ENCODE data around the gene TMEM87B. TPM values are rescaled to one million over a fixed set of nuclear protein-coding genes. Genes with fewer than 3 reads are reported as not detected.

Gene TMEM87B
- total and polyA plus RNA-seq, 10 of the 15 experiments (the other 5 are each of a cell fraction or from before 2014, with no cell fraction given), result 5.7 to 20.6 (median 12.3) TPM

- H3K4me3 ChIP-seq, result no peak overlapping the region
- BruUV-seq (replicated peaks), result no TSS peak
- H3K9ac ChIP-seq (ENCODE audit: control insufficient read depth, insufficient read depth, low read length), result no peak overlapping the region
- in situ Hi-C loops (cut with MboI) (no loop called here), intact Hi-C loops (cut with micrococcal nuclease; ENCODE audit: unreplicated experiment) (no loop called here)
- H3K4me1 ChIP-seq (ENCODE audit: control insufficient read depth, insufficient read depth, low read length), result no peaks in the 10 kb centered on the region
- FAIRE-seq, result no peak
- no peaks in the 10 kb centered on the region; the same call in 2 of the 3 replicates for H3K9me3 ChIP-seq (replicated peaks; ENCODE audit: control insufficient read depth, insufficient read depth, low read length)
- ChIA-PET RAD21 (ENCODE audit: unreplicated experiment) (interaction anchor here (1.0 kb wide), 1 partner anchor 107 kb away, joined by 3 read pairs; no protein-coding TSS in a partner anchor), SMC1A (ENCODE audit: uncharacterized antibody, unreplicated experiment) (no interaction called here), CTCF (no interaction called here), POLR2A (no interaction called here)
- no peak overlapping the region for H3K4me2 ChIP-seq (ENCODE audit: control insufficient read depth, insufficient read depth)
- H3K79me2 ChIP-seq (ENCODE audit: control insufficient read depth, insufficient read depth, low read length), result no peaks in the 10 kb centered on the region
- no peaks in the 10 kb centered on the region for H3K27me3 ChIP-seq (replicated peaks in 1 of 2; ENCODE audit: control insufficient read depth in 2 of 2, insufficient read depth in 2 of 2, low read length in 1 of 2)
- DNase-seq (ENCODE audit: low read depth, low spot score), result no peak
- WGBS (ENCODE audit: insufficient coverage, insufficient replicate concordance, low lambda C conversion rate, missing lambda C conversion rate), result 66% methylated on average over 8 of the region's 8 CpGs
- no peak for ATAC-seq
- no peak overlapping the region for H3K27ac ChIP-seq (ENCODE audit: control insufficient read depth, insufficient read depth)
- no peak overlapping the region for H2AFZ ChIP-seq (ENCODE audit: control insufficient read depth, low read depth, low read length)
- no peaks in the 10 kb centered on the region for H4K20me1 ChIP-seq (ENCODE audit: control insufficient read depth, insufficient read depth)
- no peaks in the 10 kb centered on the region for H3K36me3 ChIP-seq (ENCODE audit: control insufficient read depth in 2 of 2, insufficient read depth in 2 of 2, low read length in 1 of 2)
- TF ChIP-seq TCF12 (IDR thresholded peaks at IDR 0.05; ENCODE audit: low read depth, low read length) (no peak), ZBTB40 (IDR thresholded peaks at IDR 0.05; ENCODE audit: borderline replicate concordance) (no peak), MEF2B (IDR thresholded peaks at IDR 0.05; ENCODE audit: partially characterized antibody, poor library complexity, severe bottlenecking) (no peak), ZNF592 (IDR thresholded peaks at IDR 0.05) (no peak), RUNX3 (IDR thresholded peaks at IDR 0.05; ENCODE audit: low read length) (no peak), TAF1 (IDR thresholded peaks at IDR 0.05; ENCODE audit: borderline replicate concordance, low read depth, low read length) (no peak), FOS (IDR thresholded peaks at IDR 0.05; ENCODE audit: borderline replicate concordance, extremely low read depth, insufficient read length) (no peak), NR2C1 (IDR thresholded peaks at IDR 0.05) (no peak), EED (IDR thresholded peaks at IDR 0.05; ENCODE audit: low read depth) (no peak), ZSCAN29 (IDR thresholded peaks at IDR 0.05) (no peak), CREM (IDR thresholded peaks at IDR 0.05; ENCODE audit: low read depth) (no peak), YBX1 (IDR thresholded peaks at IDR 0.05) (no peak), SP1 (IDR thresholded peaks at IDR 0.05; ENCODE audit: low read depth, low read length) (no peak)
These were observed 28.6 kb upstream of the TMEM87B start for GRCh38 chr2:112026509-112026908.
